ENCODE measurements around the gene GPR25.

GPR25 gene

GRCh38 chr1:200873671-200874397 lies 1.1 kb downstream of the GPR25 start:
- peak; percentile 19 for DNase-seq

- no peak for DNase-seq
Observed at GRCh38 chr1:200874694-200875093, 1.9 kb downstream of the GPR25 start.

- DNase-seq: no peak
Observed at GRCh38 chr1:200875416-200875815, 2.6 kb downstream of the GPR25 start.

- no peak for DNase-seq
Observed at GRCh38 chr1:200877010-200877409, 4.2 kb downstream of the GPR25 start.

- DNase-seq: no peak
Observed at GRCh38 chr1:200877839-200878551, 5.2 kb downstream of the GPR25 start.

GRCh38 chr1:200880212-200880611 lies 7.4 kb downstream of the GPR25 start:
- DNase-seq: no peak

GRCh38 chr1:200883118-200883517 lies 10.3 kb downstream of the GPR25 start:
- no peak for DNase-seq

- DNase-seq: no peak
Observed at GRCh38 chr1:200885623-200886402, 13.0 kb downstream of the GPR25 start.

- no peak for DNase-seq
Observed at GRCh38 chr1:200886594-200886993, 13.8 kb downstream of the GPR25 start.

GRCh38 chr1:200887036-200887435 lies 14.3 kb downstream of the GPR25 start:
- no peak for DNase-seq

GRCh38 chr1:200887772-200888348 lies 15.1 kb downstream of the GPR25 start:
- no peak for DNase-seq

- DNase-seq: no peak
Observed at GRCh38 chr1:200888349-200888838, 15.6 kb downstream of the GPR25 start.

- DNase-seq: no peak
Observed at GRCh38 chr1:200889571-200889970, 16.8 kb downstream of the GPR25 start.

- DNase-seq: no peak
Observed at GRCh38 chr1:200890027-200890426, 17.2 kb downstream of the GPR25 start.

- DNase-seq: no peak
Observed at GRCh38 chr1:200890818-200891773, 18.3 kb downstream of the GPR25 start.

- DNase-seq: no peak
Observed at GRCh38 chr1:200891774-200892157, 19.0 kb downstream of the GPR25 start.

- no peak for DNase-seq
Observed at GRCh38 chr1:200892546-200892945, 19.8 kb downstream of the GPR25 start.

- no peak for DNase-seq
Observed at GRCh38 chr1:200892958-200893357, 20.2 kb downstream of the GPR25 start.

- no peak for DNase-seq
Observed at GRCh38 chr1:200893411-200893901, 20.7 kb downstream of the GPR25 start.

- DNase-seq: no peak
Observed at GRCh38 chr1:200894712-200895442, 22.1 kb downstream of the GPR25 start, which contains the start of gene INAVA. Gene INAVA, plus strand, starts transcription at chr1:200894900. Its CDS starts 3,501 bp downstream, at chr1:200898401.

- no peak for DNase-seq
Observed at GRCh38 chr1:200895443-200895789, 22.6 kb downstream of the GPR25 start.

Measured in NCI-H1417 treated with DMSO at 0.1 percent for 48 hours (cell line).